HG03060 (cell line): ENCODE results near the gene DNAH11.
"Not testable (repeated sequence)": the region's sequence is repeated elsewhere in the genome, so short reads cannot be mapped to it uniquely, and the experiment has no call there.

ENCODE experiments used
- ATAC-seq: cut with Tn5 transposase; IDR thresholded peaks from one replicate; pipeline ENCODE4 v1.9.1; 2021; ENCODE audit warnings: low read depth, moderate number of reproducible peaks; ENCODE audit not compliant: unreplicated experiment

The DNAH11 gene

DNA sequence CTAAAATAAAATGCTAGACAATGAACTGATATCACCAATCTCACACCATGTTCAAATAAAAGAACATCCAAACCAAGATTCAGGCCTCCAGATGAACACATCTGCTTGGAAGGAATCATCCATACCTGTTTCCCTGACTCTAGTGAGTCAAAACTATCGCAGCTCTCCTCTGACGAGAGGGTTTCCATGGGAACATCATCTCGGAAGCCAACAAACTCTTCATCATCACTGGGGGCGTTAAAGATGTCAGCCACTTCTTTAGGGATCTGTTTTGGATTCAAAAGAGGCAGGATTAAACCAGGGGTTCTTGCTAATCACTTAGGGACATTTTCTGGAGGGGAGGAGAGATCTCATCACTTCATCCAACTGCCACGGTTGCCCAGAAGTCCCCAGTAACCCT is 373.8 kb downstream of the DNAH11 start:
- ATAC-seq = no peak

DNA sequence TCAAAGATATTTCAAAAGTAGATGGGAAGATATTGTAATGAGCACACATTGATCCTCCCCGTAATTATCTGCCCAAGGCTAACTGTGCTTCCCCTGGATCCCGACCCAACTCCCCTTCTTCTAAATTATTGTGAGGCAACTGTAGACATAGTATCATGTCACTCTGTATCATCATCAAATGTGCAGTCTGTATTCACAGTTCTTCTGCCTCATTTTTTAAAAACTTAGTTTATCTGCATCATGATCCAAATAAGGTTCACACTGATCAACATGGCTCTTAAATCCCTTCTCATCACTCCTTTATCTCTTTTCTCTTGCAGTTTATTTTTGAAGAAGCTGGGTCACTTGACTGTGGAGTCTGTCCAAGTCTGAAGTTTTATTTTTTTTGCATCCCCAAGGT is 375.4 kb downstream of the DNAH11 start:
- ATAC-seq = no peak

DNA sequence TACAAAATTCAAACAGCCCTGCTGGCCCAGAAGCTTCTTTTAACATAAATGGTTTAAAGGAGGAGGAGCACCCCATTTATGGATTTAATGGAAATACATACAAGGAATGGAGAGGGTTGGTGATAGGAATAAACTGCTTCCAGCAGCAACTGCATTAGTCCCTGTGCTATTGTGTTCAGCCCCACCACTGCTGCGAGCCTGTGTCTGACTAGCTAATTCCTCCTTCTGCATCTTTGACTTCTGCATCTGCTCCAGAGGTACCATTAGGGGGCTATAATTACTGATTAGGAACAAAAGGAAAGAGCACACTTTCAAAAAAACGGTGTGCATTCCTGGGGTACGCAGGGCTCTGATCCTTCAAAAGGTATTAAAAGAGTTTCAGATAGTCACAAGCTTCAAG is 378.1 kb downstream of the DNAH11 start:
- ATAC-seq = no peak

DNA sequence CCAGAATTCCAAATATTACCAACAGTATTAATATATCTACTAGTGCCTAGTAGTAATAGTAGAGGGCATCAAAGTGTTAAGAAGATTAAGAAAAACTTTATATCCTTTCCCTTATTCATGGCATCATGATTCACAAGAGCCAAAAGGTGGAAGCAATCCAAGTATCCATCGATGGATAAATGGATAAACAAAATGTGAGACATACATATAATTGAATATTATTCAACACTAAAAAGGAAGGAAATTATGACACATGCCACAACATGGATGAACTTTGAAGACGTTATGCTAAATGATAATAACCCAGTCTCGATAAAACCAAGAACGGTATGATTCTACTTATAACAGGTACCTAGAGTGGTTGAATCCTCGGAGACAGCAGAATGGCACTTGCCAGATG is 379.8 kb downstream of the DNAH11 start:
- no peak for ATAC-seq

DNA sequence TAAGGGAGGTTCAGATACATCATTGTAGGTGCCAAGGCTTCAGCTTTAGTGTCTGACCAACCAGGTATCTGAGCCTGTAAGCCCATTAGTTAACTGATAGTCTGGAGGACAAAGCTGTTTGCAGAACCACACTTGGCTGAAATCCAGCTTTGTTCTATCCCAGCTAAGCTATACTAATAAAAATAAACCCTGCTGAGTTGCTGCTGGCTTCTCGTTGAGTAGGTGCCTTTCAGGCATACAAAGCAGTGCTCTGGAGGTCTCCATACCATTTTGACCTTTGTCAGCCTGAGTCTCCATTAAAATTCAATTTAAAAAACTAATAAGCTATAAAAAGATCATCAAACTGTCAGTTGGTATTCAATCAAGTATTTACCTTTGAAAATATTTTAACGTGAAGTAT is 380.8 kb downstream of the DNAH11 start:
- no peak for ATAC-seq

DNA sequence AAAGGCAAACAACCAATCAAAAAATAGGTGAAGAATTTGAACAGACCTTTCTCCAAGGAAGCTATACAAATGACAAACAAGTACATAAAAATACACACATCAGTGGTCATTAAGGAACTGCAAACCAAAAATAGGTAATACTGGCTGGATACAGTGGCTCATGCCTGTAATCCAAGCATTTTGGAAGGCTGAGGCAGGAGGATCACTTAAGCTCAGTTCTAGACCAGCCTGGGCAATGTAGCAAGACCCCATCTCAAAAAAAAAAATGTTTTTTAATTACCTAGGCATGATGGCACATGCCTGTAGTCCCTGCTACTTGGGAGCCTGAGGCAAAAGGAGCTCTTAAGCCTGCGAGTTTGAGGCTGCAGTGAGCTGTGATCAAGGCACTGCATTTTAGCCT is 383.6 kb downstream of the DNAH11 start:
- no peak for ATAC-seq

DNA sequence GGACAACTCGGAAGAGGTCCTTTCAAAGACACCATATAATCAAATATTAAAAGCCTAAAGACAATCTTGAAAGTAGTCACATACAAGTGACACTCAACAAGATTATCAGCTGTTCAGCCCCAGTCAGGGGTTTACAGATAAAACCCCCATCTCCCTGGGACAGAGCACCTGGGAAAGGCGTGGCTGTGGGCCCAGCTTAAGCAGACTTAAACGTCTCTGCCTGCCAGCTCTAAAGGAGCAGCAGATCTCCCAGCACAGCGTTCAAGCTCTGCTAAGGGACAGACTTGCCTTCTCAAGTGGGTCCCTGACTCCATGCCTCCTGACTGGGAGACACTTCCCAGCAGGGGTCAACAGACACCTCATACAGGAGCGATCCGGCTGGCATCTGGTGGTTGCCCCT is 384.9 kb downstream of the DNAH11 start:
- no peak for ATAC-seq

DNA sequence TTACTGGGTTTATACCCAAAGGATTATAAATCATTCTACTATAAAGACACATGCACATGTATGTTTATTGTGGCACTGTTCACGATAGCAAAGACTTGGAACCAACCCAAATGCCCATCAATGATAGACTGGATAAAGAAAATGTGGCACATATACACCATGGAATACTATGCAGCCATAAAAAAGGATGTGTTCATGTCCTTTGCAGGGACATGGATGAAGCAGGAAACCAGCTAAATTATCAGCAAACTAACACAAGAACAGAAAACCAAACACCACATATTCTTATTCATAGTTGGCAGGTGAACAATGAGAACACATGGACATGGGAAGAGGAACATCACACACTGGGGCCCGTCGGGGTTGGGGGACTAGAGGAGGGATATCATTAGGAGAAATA is 390.5 kb downstream of the DNAH11 start:
- ATAC-seq = not testable (repeated sequence)

DNA sequence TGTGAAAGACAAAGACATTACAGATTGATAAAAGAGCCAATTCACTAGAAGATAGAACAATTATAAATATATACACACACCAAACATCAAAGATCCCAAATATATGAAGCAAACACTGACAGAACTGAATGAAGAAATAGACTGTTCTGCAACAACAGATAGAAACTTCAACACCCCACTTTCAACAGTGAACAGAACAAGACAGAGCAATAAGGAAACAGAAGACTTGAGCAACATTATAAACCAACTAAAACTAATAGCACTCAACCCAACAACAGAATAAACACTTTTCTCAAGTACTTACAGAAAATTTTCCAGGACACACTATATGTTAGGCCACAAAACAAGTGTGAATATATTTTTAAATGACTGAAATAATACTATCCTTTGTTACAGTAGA is 392.0 kb downstream of the DNAH11 start:
- ATAC-seq = no peak

DNA sequence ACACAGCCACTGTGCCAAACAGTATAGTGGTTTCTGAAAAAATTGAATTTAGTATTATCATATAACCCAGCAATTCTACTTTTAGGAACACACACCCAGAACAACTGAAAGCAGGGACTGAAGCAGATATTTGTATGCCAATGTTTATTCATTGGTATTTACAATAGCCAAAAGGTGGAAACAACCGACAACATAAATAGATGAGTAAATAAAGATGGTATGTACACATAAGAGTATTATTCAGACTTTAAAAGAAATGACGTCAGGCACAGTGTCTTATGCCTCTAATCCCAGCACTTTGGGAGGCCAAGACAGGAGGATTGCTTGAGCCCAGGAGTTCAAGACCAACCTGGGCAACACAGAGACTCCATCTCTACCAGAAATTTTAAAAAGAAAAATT is 395.6 kb downstream of the DNAH11 start:
- no peak for ATAC-seq

DNA sequence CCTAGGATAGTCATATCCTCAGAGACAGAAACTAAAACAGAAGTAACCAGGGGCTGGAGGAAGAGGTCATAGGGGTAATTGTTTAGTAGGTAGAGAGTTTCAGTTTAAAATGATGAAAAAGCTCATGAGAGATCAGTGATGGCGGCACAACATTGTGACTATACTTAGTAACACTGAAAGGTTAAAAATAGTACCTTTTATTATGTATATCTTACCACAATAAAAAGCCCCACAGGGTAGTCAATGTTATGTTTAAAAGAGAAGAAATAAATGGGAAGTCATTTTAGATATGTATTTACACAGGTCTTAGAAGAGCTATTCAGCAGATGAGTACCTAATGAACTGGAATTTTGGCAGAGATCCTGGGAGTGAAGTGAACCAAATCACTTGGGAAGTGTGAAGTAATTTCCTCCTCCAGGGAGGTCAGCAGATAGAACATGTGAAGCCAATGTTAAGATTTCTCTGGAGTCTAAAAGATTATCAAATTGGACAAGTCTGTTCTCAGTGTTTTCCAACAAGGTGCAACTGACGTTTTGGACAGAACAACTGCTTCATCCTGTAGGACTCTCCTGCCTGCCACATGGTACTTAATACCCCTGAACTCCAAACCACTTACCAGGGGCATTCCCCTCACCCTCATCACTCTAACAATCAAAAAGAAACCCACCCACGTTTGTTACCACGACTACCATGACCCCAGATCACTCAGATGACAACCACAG is 396.5 kb downstream of the DNAH11 start:
- peak; percentile 71 for ATAC-seq

DNA sequence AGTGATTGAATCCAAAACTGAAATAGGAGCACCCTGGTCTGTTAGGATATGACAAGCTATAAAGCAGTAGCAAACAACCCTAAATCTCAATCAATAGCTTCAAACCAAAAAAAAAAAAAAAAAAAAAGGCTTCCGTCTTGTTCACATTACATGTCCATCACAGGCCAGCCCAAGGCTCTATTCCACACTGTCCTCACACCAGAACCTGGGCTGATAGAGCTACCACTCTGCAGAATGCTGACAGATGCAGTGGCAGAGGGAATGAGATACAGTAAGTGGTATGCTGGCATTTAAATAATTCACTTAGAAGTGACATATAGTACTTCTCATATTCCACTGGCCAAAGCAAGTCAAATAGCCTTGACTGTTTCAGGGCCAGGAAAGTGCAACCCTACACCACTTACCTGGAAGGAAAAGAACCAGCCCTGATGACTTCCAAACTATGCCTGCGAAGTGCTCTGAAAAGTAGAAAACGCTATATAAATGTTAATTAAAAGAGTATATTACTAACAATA is 397.1 kb downstream of the DNAH11 start:
- no peak for ATAC-seq

DNA sequence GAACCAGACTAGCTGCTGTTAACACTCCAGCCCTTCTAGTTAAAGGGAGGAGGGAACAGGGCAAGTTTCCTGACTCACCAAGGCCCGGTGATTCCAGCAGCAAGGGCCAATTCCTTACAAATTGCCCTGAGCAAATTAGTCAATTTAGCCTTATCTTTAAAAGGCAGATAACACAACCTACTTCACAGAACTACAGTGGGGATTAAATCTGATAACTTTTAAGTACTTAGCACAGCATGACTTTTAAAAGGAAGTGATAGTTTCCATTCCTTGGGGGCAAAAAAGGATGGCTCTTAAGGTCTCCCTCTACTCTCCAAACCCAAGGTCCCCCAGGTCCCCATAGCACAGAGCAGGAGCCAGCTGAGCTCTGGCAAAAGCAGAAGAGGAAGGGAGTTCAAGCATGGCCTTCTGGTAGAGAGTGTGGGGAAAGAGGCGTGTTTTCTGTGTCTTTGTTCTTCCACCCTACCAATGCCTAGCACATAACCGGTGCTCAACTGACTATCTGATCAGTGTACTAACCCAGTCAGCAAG is 398.8 kb downstream of the DNAH11 start:
- no peak for ATAC-seq

DNA sequence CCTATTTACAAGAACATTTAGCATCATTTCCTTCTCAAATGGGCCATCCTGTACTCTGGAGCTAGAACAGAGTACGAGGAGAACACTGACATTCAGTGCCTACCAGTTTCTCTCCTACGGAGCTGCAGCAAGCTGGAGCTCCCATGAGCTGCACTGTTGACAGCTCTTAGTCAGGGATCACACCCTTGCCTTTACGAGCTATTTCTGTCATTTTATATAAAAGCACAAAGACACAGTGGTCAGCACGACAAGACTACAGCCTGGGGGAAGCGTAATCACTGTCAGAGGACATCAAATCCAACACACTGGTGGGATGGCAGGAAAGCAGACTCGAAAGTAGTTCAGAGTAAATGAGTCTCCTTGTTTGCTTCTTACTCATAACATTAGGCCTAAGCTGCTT is 400.1 kb downstream of the DNAH11 start:
- ATAC-seq = no peak

DNA sequence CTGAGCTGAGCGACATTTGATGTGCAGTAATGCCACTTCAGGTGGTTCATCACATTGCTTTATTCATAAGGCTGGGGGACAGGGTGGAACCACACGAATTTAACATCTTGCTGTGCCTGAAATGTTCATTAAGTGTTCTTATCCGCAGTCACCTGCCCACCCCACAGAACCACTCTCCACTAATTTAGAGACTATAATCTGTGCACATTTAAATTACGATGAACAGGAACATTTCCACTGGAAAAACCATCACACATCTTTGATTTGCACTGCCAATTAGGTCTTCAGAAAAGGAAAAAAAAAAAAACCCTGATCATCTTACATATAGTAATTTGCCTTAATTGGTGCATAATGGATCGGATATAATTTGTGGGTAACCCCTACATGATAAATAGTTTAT is 400.6 kb downstream of the DNAH11 start:
- no peak for ATAC-seq

DNA sequence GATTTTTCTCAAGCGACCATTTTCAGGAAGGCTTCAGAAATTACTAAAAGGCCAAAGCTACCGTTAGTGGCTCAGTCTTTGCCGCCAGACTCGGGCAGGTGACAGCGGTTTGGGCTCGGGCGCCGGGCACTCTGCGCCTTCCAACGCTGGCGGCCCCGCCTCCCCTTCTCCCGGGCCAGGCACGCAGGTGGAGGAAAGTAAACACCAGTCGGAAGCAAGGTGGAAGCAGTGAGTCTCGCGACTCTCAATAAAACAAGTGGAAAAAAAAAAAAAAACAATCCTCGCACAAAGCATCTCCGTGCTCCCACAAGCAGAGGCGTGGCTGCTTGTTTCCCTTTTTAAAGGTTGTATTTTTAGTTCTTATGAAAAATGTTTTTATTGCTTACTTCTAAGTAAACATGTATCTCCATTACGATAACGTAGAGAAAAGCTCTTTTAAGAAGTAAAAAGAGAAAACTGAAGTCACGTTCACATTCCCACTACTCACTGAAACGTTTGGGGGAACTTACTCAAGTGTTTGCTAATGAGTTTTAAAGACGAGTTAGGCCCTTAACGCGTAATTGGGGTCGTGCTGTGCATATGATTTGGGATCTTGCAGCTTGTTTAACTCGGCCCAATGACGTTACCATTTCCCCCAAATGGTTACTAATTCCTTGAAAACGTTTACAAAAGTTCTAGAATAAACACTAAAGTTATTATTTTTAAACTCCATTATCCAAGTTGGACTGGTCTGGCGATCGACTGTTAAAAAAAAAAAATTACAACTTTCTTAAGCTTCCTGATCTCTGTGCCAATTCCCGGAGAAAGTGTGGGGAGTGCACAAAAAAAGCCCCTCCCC is 402.0 kb downstream of the DNAH11 start:
- no peak for ATAC-seq

DNA sequence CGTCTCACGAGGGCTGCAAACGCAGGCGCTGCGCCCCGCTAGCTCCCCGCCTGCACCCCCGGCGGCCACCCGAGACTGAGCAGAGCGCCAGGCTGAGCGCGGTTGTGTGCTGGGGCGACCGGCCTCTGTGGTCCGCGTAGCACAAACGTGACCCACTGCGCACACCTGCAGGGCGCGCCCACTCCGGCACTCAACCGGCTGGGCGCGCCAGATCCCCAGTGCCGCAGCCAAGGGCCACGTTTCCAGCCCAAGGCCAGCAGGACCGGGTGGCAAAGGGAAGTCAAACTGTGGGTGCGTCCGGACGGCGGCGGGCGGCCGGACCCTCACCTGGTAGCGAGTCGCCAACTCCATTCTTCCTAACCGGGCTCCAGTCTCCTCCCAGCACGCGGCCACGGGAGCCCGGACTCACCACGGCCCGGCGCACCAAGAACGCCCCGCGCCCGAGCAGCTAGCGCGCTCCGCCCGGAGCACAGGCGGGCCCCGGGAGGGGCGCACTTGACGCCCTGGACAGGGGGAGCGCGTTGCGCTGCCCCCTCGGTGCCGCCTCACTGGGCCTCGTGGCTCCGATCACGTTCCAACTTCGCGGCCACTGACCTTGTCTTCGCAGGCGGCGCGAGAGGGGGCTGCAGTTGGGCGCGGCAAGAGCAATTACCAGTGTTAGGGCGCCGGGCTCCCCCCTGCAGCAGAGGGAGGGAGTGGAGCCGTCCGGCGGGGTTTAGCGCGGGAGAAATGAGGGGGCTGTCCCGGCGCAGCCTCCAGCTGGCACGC is 402.8 kb downstream of the DNAH11 start, which contains the start of gene CDCA7L:
TSS of gene CDCA7L (minus strand) at position 446 of the 768 bp plus-strand sequence. CDS start at position 351, 95 bp downstream.
- peak; percentile 54 for ATAC-seq

DNA sequence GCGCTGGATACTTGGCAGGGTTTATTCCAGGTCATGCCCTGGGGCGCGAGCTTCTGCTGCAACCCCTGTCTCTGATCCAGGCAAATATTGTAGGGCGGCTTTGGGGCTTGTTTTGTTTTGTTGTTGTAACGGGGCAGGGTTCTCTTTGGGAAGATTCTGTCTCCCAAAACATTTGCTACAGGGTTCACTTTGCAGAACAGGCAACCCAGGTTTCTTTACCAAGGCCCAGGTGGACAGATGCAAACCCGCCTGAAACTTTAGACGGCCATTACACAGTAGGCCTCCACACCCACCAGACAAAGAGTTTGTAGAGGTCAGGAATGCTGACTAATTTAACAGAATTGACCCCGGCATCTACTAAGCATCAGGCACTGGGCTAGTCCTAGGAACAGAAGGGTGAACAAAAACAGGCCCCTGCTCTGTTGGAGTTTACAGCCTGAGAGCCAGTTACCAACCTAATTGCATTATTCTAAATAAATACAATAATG is 403.4 kb downstream of the DNAH11 start:
- no peak for ATAC-seq

DNA sequence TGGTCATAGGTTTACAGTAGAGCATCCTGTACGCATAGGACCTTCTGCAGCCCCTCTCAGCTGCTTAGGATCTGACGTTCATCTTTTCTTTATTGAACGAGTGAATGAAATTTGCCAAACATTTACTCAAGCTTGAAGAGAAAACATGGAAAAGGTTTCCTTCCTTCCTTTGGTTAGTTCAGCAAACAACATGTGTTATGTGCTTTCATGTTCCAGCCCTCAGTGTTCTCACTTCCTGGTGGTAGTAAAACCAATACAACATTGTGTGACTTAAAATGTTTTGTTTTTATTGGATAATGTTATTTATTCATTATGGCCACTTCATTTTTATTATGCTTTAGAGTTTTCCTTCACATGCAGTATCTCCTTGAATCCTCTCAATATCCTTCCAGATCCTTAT is 404.2 kb downstream of the DNAH11 start:
- ATAC-seq = no peak

DNA sequence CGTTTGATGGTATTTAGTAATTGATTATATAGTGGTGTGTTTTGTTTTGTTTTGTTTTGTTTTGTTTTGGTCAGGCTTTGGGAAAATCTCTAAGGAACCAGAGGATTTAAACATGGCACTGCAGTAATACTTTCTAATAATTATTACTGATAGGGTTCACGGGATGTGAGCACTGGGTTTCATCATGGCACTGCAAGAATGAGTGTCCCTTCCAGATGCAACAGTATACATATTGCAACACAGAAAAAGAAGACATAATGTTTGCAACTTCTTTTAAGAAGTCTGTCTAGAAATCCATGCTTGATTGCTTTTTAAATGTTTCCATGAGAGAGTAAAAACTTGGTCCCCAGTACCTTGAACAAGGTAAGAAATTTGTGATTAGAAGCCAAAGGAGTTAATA is 405.1 kb downstream of the DNAH11 start:
- ATAC-seq = no peak

DNA sequence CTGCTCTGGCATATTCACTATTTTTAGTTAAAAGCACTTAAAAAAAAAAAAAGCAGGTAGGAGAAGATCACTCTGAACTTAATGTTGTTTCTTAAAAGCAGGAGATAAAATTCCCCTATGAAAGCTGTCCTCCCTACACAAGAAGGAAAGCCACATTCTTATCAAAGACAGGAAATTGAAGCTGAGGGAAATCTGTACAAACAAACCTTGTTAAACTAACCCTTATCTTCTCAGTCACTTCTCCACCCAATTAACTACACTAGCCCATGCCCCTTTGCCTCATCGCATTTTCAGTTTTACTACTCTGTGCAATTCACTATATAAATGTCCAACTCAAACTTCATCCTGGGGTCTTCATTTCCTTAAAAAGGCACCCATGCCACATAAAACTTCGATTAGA is 405.5 kb downstream of the DNAH11 start:
- no peak for ATAC-seq
